Urinary bladder (tissue), 4 donors: ENCODE measurements around the gene SOHLH1. TPM values are rescaled to one million over a fixed set of nuclear protein-coding genes. Genes with fewer than 3 reads are reported as not detected.

Experiments
- DNase-seq: peaks from one replicate; pipeline ENCODE4 v3.0.0-alpha.2; 2015; ENCODE audit errors: extremely low spot score
- H3K27ac ChIP-seq: one replicate; pipeline ENCODE4 v1.5.1; 2013; ENCODE audit warnings: low read depth, mild to moderate bottlenecking, moderate library complexity
- H3K36me3 ChIP-seq: one replicate; pipeline ENCODE4 v1.6.1; 2013; ENCODE audit warnings: mild to moderate bottlenecking, moderate library complexity; ENCODE audit not compliant: insufficient read depth
- H3K4me1 ChIP-seq: one replicate; pipeline ENCODE4 v1.6.1; 2013; ENCODE audit warnings: mild to moderate bottlenecking, moderate library complexity; ENCODE audit not compliant: insufficient read depth
- H3K4me3 ChIP-seq: one replicate; pipeline ENCODE4 v1.5.1; 2013; ENCODE audit warnings: low read depth, low read length
- WGBS: extraction: QIAGEN DNeasy Blood & Tissue Kit; methylation state at CpG from one replicate; pipeline ENCODE4 v1.1.7; 2013; 5-methylcytosine and 5-hydroxymethylcytosine counted together
- polyA plus RNA-seq: library from polyadenylated mRNA; stranded (reverse); fragments of 200-250 nt; gene quantifications from one replicate; pipeline ENCODE4 v1.2.3, GENCODE V29; 2013
- total RNA-seq: library from RNA; depleted of rRNA; stranded (reverse); fragments of >200 nt; gene quantifications from one replicate; pipeline ENCODE4 v1.2.3, GENCODE V29; 2014
- donor health status: healthy with polysubstance abuse.
- donor health status: healthy.

Gene SOHLH1
- total and polyA plus RNA-seq, 2 donors: not detected

GRCh38 chr9:135662758-135663450, 36.4 kb downstream of the SOHLH1 start, which contains the start of gene LCN9:
LCN9 (plus strand) TSS chr9:135663309; CDS start chr9:135663322, 13 bp downstream.
- no peak for DNase-seq
- no peak within 1 kb of the TSS for H3K4me3 ChIP-seq
- H3K27ac ChIP-seq: no peak within 1 kb of the TSS
- 40% methylated on average over 25 of the region's 25 CpGs for WGBS
- no peaks in the 10 kb centered on the region for H3K4me1 ChIP-seq
- H3K36me3 ChIP-seq: no peaks in the 10 kb centered on the region

GRCh38 chr9:135661816-135662560, 37.3 kb downstream of the SOHLH1 start:
- no peak for DNase-seq
- H3K27ac ChIP-seq: no peak overlapping the region
- H3K4me1 ChIP-seq: no peaks in the 10 kb centered on the region
- H3K36me3 ChIP-seq: no peaks in the 10 kb centered on the region
- whole genome bisulfite sequencing: 45% methylated on average over 19 of the region's 19 CpGs
- H3K4me3 ChIP-seq: no peak overlapping the region

GRCh38 chr9:135660407-135660806, 38.9 kb downstream of the SOHLH1 start:
- no peak for DNase-seq
- 94% methylated on average over 22 of the region's 22 CpGs for WGBS
- Histone ChIP-seq H3K36me3 (no peaks in the 10 kb centered on the region), H3K27ac (no peak overlapping the region), H3K4me1 (no peaks in the 10 kb centered on the region), H3K4me3 (no peak overlapping the region)

GRCh38 chr9:135659252-135659651, 40.0 kb downstream of the SOHLH1 start:
- H3K4me1 ChIP-seq: no peaks in the 10 kb centered on the region
- DNase-seq: no peak
- 90% methylated on average over 13 of the region's 13 CpGs for WGBS
- no peak overlapping the region for H3K4me3 ChIP-seq
- H3K27ac ChIP-seq: no peak overlapping the region
- no peaks in the 10 kb centered on the region for H3K36me3 ChIP-seq

- Histone ChIP-seq H3K4me3 (no peak overlapping the region), H3K27ac (no peak overlapping the region), H3K36me3 (no peaks in the 10 kb centered on the region), H3K4me1 (no peaks in the 10 kb centered on the region)
- DNase-seq: no peak
- 72% methylated on average over 15 of the region's 15 CpGs for WGBS
Measured at GRCh38 chr9:135657416-135657815, 41.9 kb downstream of the SOHLH1 start.

- H3K27ac ChIP-seq: no peak overlapping the region
- WGBS: 77% methylated on average over 8 of the region's 8 CpGs
- no peaks in the 10 kb centered on the region for H3K4me1 ChIP-seq
- no peaks in the 10 kb centered on the region for H3K36me3 ChIP-seq
- no peak overlapping the region for H3K4me3 ChIP-seq
- no peak for DNase-seq
Measured at GRCh38 chr9:135655317-135655716, 44.0 kb downstream of the SOHLH1 start.

- Histone ChIP-seq H3K27ac (no peak overlapping the region), H3K4me1 (no peaks in the 10 kb centered on the region), H3K36me3 (no peaks in the 10 kb centered on the region), H3K4me3 (no peak overlapping the region)
- DNase-seq: no peak
- WGBS: 92% methylated on average over 17 of the region's 17 CpGs
Measured at GRCh38 chr9:135650408-135650807, 48.9 kb downstream of the SOHLH1 start.

GRCh38 chr9:135649508-135649907, 49.8 kb downstream of the SOHLH1 start:
- Histone ChIP-seq H3K4me1 (no peaks in the 10 kb centered on the region), H3K36me3 (no peaks in the 10 kb centered on the region), H3K4me3 (no peak overlapping the region), H3K27ac (no peak overlapping the region)
- DNase-seq: no peak
- 69% methylated on average over 2 of the region's 2 CpGs for WGBS

GRCh38 chr9:135648494-135649410, 50.5 kb downstream of the SOHLH1 start:
- Histone ChIP-seq H3K27ac (no peak overlapping the region), H3K4me3 (no peak overlapping the region), H3K4me1 (no peaks in the 10 kb centered on the region), H3K36me3 (no peaks in the 10 kb centered on the region)
- no peak for DNase-seq
- 77% methylated on average over 10 of the region's 10 CpGs for WGBS

GRCh38 chr9:135647884-135648283, 51.4 kb downstream of the SOHLH1 start:
- no peaks in the 10 kb centered on the region for H3K36me3 ChIP-seq
- H3K4me3 ChIP-seq: no peak overlapping the region
- no peak for DNase-seq
- H3K27ac ChIP-seq: no peak overlapping the region
- no peaks in the 10 kb centered on the region for H3K4me1 ChIP-seq
- WGBS: 89% methylated on average over 4 of the region's 4 CpGs

GRCh38 chr9:135644631-135645218, 54.6 kb downstream of the SOHLH1 start:
- Histone ChIP-seq H3K27ac (no peak overlapping the region), H3K36me3 (no peaks in the 10 kb centered on the region), H3K4me1 (no peaks in the 10 kb centered on the region), H3K4me3 (no peak overlapping the region)
- DNase-seq: no peak
- WGBS: 85% methylated on average over 5 of the region's 5 CpGs
